ENCODE results near the gene SIGLEC9.

The SIGLEC9 gene

GRCh38 chr19:51146751-51147150 is 22.0 kb downstream of the SIGLEC9 start:
- no peak for DNase-seq

GRCh38 chr19:51147663-51148062 is 23.0 kb downstream of the SIGLEC9 start:
- no peak for DNase-seq

GRCh38 chr19:51148580-51148979 is 23.9 kb downstream of the SIGLEC9 start:
- no peak for DNase-seq

- DNase-seq, result no peak
These were observed 25.9 kb downstream of the SIGLEC9 start for GRCh38 chr19:51150627-51151026.

GRCh38 chr19:51156710-51157109 is 32.0 kb downstream of the SIGLEC9 start:
- no peak for DNase-seq

GRCh38 chr19:51157265-51157664 is 32.6 kb downstream of the SIGLEC9 start:
- DNase-seq, result no peak

GRCh38 chr19:51158474-51159129 is 33.9 kb downstream of the SIGLEC9 start:
- DNase-seq, result peak; percentile 41

- no peak for DNase-seq
These were observed 35.0 kb downstream of the SIGLEC9 start for GRCh38 chr19:51159656-51160055.

GRCh38 chr19:51161266-51161665 is 36.6 kb downstream of the SIGLEC9 start:
- no peak for DNase-seq

- no peak for DNase-seq
These were observed 37.3 kb downstream of the SIGLEC9 start for GRCh38 chr19:51161867-51162496.

- no peak for DNase-seq
These were observed 38.6 kb downstream of the SIGLEC9 start for GRCh38 chr19:51163257-51163656.

GRCh38 chr19:51164215-51164614 is 39.5 kb downstream of the SIGLEC9 start:
- no peak for DNase-seq

GRCh38 chr19:51166846-51167490 is 42.3 kb downstream of the SIGLEC9 start:
- DNase-seq, result no peak

- DNase-seq, result no peak
These were observed 44.0 kb downstream of the SIGLEC9 start for GRCh38 chr19:51168564-51169282.

GRCh38 chr19:51169283-51169918 is 44.7 kb downstream of the SIGLEC9 start:
- peak; percentile 50 for DNase-seq

GRCh38 chr19:51172223-51172622 is 47.5 kb downstream of the SIGLEC9 start:
- no peak for DNase-seq

GRCh38 chr19:51173681-51174080 is 49.0 kb downstream of the SIGLEC9 start:
- DNase-seq, result no peak

GRCh38 chr19:51179256-51179655 is 54.5 kb downstream of the SIGLEC9 start:
- no peak for DNase-seq

Measured in central memory CD4-positive, alpha-beta T cell (primary cell).